ENCODE results near the gene GALNT10.

- TF ChIP-seq CTCF (IDR thresholded peaks at IDR 0.05; ENCODE audit: insufficient read depth, low read length): no peak
- no peak for TF ChIP-seq REST (IDR thresholded peaks at IDR 0.05; ENCODE audit: insufficient replicate concordance, low read depth)
- no peak for TF ChIP-seq GABPA (IDR thresholded peaks at IDR 0.05; ENCODE audit: low read depth)
Observed at GRCh38 chr5:154397652-154398406, 207.3 kb downstream of the GALNT10 start.

Measured in HL-60 (cell line).